ENCODE measurements around the gene TRAF4.

GRCh38 chr17:28751600-28752366 lies 8.0 kb downstream of the TRAF4 start:
- TF ChIP-seq FOXP2 (optimal IDR thresholded peaks at IDR 0.05; ENCODE audit: borderline replicate concordance, extremely low read depth, extremely low read length, insufficient read depth) = no peak
- no peak for TF ChIP-seq TAF1 (IDR thresholded peaks at IDR 0.05; ENCODE audit: borderline replicate concordance, insufficient read depth, low read length)
- no peak for TF ChIP-seq REST (IDR thresholded peaks at IDR 0.05; ENCODE audit: insufficient read depth in 1 of 2, low read depth in 2 of 2, low read length in 2 of 2)
- TF ChIP-seq POLR2AphosphoS5 (IDR thresholded peaks at IDR 0.05; ENCODE audit: low read depth, low read length) = no peak
- no peak for TF ChIP-seq SIN3A (IDR thresholded peaks at IDR 0.05; ENCODE audit: borderline replicate concordance, insufficient read depth, low read length)

Measured in PFSK-1 (cell line).